Activated naive CD4-positive, alpha-beta T cell treated with anti-CD3 and anti-CD28 coated beads, Interleukin-2, amount 50 U/mL, for 24 hours (primary cell): ENCODE results near the gene ZNF281.
"Not testable (repeated sequence)": the region's sequence is repeated elsewhere in the genome, so short reads cannot be mapped to it uniquely, and the experiment has no call there.

ENCODE experiments used
- H3K27ac Mint-ChIP-seq: one replicate; pipeline ENCODE4 v1.8.0; 2021; ENCODE audit warnings: mild to moderate bottlenecking, mixed read lengths
- H3K27me3 Mint-ChIP-seq: one replicate; pipeline ENCODE4 v1.8.0; 2021; ENCODE audit warnings: mixed read lengths
- H3K36me3 Mint-ChIP-seq: one replicate; pipeline ENCODE4 v1.8.0; 2021; ENCODE audit warnings: mixed read lengths
- H3K4me1 Mint-ChIP-seq: one replicate; pipeline ENCODE4 v1.8.0; 2021; ENCODE audit warnings: mixed read lengths
- H3K4me3 Mint-ChIP-seq: one replicate; pipeline ENCODE4 v1.8.0; 2021; ENCODE audit warnings: mild to moderate bottlenecking, mixed read lengths
- H3K9me3 Mint-ChIP-seq: one replicate; pipeline ENCODE4 v1.8.0; 2021; ENCODE audit warnings: mixed read lengths

Gene ZNF281, protein sequence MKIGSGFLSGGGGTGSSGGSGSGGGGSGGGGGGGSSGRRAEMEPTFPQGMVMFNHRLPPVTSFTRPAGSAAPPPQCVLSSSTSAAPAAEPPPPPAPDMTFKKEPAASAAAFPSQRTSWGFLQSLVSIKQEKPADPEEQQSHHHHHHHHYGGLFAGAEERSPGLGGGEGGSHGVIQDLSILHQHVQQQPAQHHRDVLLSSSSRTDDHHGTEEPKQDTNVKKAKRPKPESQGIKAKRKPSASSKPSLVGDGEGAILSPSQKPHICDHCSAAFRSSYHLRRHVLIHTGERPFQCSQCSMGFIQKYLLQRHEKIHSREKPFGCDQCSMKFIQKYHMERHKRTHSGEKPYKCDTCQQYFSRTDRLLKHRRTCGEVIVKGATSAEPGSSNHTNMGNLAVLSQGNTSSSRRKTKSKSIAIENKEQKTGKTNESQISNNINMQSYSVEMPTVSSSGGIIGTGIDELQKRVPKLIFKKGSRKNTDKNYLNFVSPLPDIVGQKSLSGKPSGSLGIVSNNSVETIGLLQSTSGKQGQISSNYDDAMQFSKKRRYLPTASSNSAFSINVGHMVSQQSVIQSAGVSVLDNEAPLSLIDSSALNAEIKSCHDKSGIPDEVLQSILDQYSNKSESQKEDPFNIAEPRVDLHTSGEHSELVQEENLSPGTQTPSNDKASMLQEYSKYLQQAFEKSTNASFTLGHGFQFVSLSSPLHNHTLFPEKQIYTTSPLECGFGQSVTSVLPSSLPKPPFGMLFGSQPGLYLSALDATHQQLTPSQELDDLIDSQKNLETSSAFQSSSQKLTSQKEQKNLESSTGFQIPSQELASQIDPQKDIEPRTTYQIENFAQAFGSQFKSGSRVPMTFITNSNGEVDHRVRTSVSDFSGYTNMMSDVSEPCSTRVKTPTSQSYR

DNA sequence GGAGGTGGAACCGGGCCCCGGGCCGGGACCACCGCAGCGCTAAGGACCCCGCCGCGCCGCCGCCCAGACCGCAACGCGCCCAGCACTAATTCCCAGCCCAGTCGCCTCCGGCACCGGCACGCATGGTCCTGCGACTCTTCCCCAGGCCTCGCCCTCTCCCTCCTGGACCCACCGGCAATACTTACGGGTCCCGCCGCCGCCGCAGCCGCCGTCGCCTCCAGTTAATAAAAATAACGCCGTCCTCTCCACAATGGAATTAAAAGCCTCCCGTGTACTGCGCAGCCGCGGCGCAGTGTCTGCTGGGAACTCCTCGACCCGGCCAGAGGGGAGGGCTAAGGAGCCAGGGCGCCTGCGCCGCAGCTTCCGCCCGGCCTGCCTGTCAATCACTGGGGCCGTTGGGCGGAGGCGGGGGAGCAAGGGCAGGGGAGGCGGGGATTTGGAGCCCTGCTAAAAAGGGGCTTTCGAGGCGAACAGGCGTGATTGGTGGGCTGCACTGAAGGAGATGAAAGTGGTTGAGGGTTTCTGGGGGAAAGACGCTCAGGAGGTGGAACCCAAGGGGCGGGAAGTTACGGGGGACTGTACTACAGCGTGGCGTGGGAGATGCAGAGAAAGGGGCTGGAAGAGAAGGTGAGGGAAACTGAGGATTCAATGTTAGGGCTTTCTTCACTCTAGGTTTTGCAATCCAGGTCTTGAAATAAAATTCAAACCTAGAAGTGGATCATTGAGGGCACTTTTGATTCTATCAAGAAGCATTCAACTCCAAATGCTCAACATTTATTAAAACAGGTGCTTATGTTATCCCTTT is at the start of gene ZNF281:
Gene ZNF281 (minus strand): TSS at position 276 of the 805 bp plus-strand sequence. CDS start 331 bp downstream, outside the sequence.
- H3K4me1 Mint-ChIP-seq, result peaks cover 55% of the 10 kb centered on the region
- peaks cover 11% of the 10 kb centered on the region for H3K9me3 Mint-ChIP-seq
- H3K36me3 Mint-ChIP-seq, result peaks cover 29% of the 10 kb centered on the region
- H3K27me3 Mint-ChIP-seq, result no peaks in the 10 kb centered on the region
- H3K4me3 Mint-ChIP-seq, result peak within 1 kb of the TSS; percentile 99
- peak within 1 kb of the TSS; percentile 99 for H3K27ac Mint-ChIP-seq

DNA sequence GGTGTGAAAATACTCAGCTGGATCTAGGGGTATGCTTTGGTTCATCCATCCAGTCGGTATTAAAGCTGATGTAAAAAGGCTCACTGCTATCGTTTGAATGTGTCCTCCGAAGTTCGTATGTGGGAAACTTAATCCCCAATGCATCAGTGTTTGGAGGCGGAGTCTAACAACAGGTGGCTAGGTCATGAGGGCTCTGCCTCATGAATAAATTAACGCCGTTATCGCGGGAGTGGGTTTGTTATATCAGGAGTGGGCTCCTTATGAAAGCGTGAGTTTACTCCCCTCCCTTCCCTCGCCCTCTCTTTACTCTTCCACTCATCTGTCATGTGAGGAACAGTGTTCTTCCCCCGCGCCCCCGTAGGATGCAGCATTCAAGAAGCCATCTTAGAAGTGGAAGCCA is 48.9 kb upstream of the ZNF281 start:
- no peaks in the 10 kb centered on the region for H3K4me1 Mint-ChIP-seq
- H3K4me3 Mint-ChIP-seq, result no peak overlapping the region
- H3K27me3 Mint-ChIP-seq, result no peaks in the 10 kb centered on the region
- no peaks in the 10 kb centered on the region for H3K9me3 Mint-ChIP-seq
- H3K27ac Mint-ChIP-seq, result no peak overlapping the region
- H3K36me3 Mint-ChIP-seq, result no peaks in the 10 kb centered on the region

DNA sequence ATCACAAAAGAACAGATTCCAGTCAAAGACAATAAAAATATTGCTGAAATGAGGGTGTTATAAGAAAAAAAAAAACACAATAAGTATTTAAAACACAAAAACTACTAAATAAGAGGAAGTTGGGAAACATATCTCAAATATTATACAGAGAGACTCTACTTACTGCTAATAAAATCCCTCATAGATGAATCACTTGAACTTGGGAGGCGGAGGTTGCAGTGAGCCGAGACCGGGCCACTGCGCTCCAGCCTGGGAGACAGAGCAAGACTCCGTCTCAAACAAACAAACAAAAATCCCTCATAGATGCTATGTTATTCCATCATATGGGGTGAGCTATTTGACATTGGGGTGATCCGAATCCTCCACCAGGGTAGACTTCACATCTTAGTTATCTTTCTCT is 48.0 kb upstream of the ZNF281 start:
- no peaks in the 10 kb centered on the region for H3K4me1 Mint-ChIP-seq
- H3K27ac Mint-ChIP-seq, result no peak overlapping the region
- H3K36me3 Mint-ChIP-seq, result no peaks in the 10 kb centered on the region
- no peaks in the 10 kb centered on the region for H3K9me3 Mint-ChIP-seq
- H3K27me3 Mint-ChIP-seq, result no peaks in the 10 kb centered on the region
- no peak overlapping the region for H3K4me3 Mint-ChIP-seq

DNA sequence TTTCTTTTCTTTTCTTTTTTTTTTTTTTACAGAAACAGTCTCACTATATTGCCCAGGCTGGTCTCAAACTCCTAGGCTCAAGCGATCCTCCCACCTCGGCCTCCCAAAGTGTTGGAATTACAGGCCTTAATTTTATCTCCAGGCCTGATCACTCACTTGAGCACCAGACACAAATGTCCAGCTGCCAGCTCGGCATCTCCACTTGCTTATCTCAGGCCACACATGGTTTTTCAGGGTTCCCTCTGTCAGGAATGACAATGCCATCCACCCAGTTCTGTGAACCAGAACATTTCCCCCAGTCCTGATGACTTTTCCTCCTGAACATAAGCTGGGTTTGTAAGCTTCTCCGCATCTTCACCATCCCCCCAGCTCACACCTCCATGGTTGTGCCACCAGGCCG is 44.6 kb upstream of the ZNF281 start:
- Mint-ChIP-seq H3K4me1 (no peaks in the 10 kb centered on the region), H3K27ac (no peak overlapping the region), H3K9me3 (no peaks in the 10 kb centered on the region), H3K4me3 (no peak overlapping the region), H3K27me3 (no peaks in the 10 kb centered on the region), H3K36me3 (no peaks in the 10 kb centered on the region)

DNA sequence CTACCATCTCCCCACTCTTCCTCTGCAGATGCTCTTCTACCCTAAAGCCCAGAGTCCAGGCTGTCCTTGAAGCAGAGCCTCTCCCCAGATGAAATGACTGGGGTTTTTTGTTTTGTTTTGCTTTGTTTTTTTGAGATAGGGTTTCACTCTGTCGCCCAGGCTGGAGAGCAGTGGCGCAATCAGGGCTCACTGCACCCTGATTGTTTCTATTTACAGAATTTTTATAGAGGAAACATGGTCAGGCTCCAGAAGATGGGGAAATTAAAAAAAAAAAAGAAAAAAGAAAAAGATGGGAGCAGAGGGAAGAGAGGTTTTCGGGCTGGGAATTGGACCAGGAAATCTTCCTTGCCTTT is 43.7 kb upstream of the ZNF281 start:
- Mint-ChIP-seq H3K4me1 (no peaks in the 10 kb centered on the region), H3K4me3 (no peak overlapping the region), H3K36me3 (no peaks in the 10 kb centered on the region), H3K27me3 (no peaks in the 10 kb centered on the region), H3K9me3 (no peaks in the 10 kb centered on the region), H3K27ac (no peak overlapping the region)

DNA sequence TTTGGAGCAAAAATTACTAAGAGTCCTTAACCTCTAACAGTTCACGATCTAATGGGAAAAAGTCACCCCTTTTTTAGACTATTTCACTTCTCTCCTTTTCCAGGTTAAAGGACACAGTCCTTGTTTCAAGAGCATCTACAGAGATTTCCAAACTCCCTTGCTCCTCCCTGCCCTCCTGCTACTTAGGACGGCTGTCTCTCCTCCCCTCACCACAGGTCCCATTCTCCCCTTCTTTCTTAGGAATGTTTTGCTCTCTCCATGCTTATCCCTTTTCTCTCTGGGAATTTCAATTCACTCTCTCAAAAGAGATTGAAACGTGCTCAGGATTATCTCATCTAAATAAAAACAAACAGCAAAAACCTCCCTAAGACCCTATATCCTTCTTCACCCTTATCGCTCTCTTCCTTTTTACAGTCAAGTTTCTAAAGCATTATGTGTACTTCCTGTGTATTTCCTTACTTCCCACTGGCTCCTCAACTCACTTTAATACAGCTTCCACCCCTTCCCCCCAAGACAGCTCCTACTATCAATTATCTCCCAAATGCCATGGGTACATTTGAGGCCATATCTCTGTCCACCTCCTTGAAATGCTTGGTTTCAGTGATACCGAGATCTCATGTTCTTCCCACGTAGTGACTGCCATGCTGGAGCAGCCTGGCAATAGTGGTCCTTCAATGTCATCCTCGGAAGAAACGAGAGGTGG is 43.2 kb upstream of the ZNF281 start:
- Mint-ChIP-seq H3K27me3 (no peaks in the 10 kb centered on the region), H3K36me3 (no peaks in the 10 kb centered on the region), H3K9me3 (no peaks in the 10 kb centered on the region), H3K4me3 (no peak overlapping the region), H3K27ac (no peak overlapping the region), H3K4me1 (peaks cover 3% of the 10 kb centered on the region)

DNA sequence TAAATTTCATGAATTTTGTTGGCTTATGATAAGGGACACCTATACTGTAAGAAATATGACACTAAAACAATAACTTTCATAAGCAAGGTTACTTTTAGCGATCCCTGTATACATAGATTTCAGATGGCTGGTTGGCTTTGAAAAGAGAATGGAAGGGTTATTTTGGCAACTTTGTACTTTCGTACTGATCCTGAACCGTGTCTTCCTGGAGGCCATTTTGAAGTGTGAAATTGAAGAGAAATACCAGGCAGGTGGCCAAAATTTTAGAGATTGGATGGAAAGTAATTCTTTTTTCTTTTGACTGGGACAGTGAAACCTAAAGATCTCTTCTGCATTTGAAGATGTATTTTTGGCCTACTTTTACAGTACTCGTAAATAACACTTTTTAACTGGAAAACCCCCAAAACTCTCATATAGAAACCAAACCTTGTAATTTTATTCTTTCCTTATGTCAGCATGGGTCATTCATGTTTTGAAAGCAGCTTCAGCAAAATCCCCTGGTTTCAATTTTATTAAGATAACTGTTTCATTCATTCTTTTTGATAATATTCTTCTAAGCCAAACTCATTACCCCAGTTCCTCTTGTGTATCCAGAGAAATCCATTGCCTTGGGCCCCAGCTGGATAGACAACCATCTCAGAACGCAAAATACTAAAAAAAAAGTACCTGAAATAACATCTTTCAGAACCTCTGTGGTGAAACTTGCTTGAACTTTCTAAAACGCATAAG is 38.4 kb upstream of the ZNF281 start:
- Mint-ChIP-seq H3K4me1 (peaks cover 13% of the 10 kb centered on the region), H3K27me3 (no peaks in the 10 kb centered on the region), H3K36me3 (no peaks in the 10 kb centered on the region), H3K9me3 (no peaks in the 10 kb centered on the region), H3K27ac (peak overlapping the region; percentile 93), H3K4me3 (peak overlapping the region; percentile 5)

DNA sequence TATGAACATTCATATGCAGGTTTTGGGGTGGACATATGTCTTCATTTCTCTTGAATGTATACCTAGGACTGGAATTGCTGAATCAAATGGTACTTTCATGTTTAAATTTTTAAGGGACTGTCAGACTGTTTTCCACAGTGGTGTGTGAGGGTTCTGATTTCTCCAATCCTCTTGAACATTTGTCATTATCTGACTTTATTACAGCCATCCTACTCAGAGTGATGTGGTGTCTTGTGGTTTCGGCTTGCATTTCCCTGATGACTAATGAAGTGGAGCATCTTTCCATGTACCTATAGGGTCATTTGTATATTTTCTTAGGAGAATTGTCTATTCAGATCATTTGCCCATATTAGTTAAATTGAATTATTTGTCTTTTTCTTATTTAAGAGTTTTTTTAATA is 35.4 kb upstream of the ZNF281 start:
- Mint-ChIP-seq H3K4me3 (no peak overlapping the region), H3K27ac (peak overlapping the region; percentile 80), H3K9me3 (no peaks in the 10 kb centered on the region), H3K36me3 (no peaks in the 10 kb centered on the region), H3K27me3 (no peaks in the 10 kb centered on the region), H3K4me1 (peaks cover 13% of the 10 kb centered on the region)

DNA sequence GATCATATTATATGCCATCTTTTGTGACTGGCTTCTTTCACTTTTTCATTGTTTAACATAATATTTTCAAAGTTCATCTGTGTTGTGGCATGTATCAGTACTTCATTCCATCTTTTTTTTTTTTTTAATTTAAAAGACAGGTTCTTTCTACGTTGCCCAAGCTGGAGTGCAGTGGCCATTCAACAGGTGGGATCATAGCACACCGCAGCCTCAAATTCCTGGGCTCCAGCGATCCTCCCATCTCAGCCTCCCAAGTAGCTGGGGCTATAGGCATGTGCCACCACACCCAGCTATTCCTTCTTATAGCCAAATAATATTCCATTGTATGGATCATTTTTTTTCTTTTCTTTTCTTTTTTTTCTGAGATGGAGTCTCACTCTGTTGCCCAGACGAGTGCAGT is 34.6 kb upstream of the ZNF281 start:
- no peaks in the 10 kb centered on the region for H3K36me3 Mint-ChIP-seq
- peaks cover 13% of the 10 kb centered on the region for H3K4me1 Mint-ChIP-seq
- no peaks in the 10 kb centered on the region for H3K27me3 Mint-ChIP-seq
- no peaks in the 10 kb centered on the region for H3K9me3 Mint-ChIP-seq
- no peak overlapping the region for H3K4me3 Mint-ChIP-seq
- H3K27ac Mint-ChIP-seq, result no peak overlapping the region

DNA sequence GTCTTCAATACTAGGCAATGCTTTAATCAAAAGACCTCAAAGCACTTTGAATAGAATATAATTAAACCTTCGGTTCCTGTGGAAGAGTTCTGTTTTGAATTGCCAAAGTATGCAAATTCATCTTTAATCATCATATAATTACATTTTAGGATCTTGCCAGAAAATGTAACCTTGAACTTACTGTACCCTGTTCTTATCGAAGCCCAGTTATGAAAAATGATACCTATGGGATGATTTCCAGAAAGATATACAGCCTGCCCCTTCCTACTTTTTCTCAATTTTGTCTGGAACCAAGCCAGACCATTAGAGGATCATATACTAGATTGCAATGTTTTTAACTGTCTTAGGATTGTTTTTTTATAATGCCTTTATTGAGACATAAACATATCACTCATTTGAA is 34.0 kb upstream of the ZNF281 start:
- H3K36me3 Mint-ChIP-seq, result no peaks in the 10 kb centered on the region
- no peaks in the 10 kb centered on the region for H3K27me3 Mint-ChIP-seq
- H3K4me1 Mint-ChIP-seq, result peaks cover 13% of the 10 kb centered on the region
- H3K4me3 Mint-ChIP-seq, result no peak overlapping the region
- no peaks in the 10 kb centered on the region for H3K9me3 Mint-ChIP-seq
- H3K27ac Mint-ChIP-seq, result no peak overlapping the region

DNA sequence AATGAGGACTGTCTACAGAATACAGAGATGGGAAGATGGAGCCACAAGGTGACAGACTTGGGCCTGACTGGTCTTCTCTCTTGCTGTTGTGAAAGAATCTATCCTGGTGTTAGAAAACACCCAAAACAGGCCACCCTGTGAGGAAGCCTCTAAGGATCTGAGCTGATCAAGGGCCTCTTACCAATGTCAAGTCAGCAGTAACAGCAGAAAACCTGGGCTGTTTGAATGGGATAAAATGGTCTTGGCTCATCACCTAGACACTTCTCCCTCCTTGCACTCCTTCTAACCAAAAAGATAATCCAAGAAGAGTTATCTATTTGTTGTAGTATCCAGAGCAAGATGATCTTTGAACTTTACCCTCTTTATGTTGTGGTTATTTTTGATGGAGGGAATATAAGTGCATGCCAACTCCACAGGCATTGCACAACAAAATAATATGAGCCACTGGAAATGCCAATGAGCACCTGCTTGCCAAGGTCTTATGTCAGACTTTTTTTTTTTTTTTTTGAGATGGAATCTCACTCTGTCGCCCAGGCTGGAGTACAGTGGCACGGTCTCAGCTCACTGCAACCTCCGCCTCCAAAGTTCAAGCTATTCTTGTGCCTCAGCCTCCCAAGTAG is 32.8 kb upstream of the ZNF281 start:
- Mint-ChIP-seq H3K4me1 (peaks cover 10% of the 10 kb centered on the region), H3K9me3 (no peaks in the 10 kb centered on the region), H3K36me3 (no peaks in the 10 kb centered on the region), H3K27ac (no peak overlapping the region), H3K4me3 (no peak overlapping the region), H3K27me3 (no peaks in the 10 kb centered on the region)

DNA sequence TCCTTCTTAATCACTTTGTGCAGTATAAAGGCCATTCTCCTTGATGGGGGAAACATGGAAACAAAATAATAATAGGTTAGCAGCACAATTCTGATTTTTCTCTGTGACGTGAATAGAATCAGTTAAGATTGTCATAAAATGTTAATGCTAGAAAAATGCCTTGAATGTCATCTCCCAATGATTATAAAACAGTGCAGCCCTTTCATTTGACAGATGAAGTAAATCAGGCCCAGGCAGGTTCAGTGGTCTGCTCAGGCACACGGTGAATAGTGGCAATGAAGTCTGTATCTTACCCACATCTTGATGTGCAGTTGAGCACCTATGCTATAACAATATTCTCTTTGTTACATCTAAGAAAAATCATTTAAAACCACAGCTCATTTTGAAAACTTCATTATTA is 32.2 kb upstream of the ZNF281 start:
- Mint-ChIP-seq H3K9me3 (no peaks in the 10 kb centered on the region), H3K4me3 (no peak overlapping the region), H3K27ac (no peak overlapping the region)

DNA sequence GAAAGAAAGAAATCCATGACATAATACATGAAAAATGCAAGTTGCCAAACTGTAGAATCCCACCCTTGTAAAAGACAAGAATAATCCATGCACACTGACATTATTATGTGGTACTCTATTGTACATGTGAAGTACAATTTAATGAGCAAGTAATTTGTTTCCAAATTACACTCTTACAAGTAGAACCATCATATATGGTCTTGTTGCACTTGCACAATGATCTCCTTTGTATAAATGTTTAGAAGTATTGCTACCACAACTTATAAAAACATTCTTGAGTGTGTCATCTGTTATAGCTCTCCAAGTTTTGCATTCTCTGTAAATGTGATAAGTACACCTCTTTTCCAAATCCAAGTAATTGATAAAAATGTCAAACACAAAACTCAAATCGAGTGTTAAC is 29.1 kb upstream of the ZNF281 start:
- Mint-ChIP-seq H3K27me3 (no peaks in the 10 kb centered on the region), H3K27ac (no peak overlapping the region), H3K4me3 (no peak overlapping the region), H3K9me3 (no peaks in the 10 kb centered on the region), H3K4me1 (peaks cover 6% of the 10 kb centered on the region), H3K36me3 (no peaks in the 10 kb centered on the region)

More for the DNA sequence above, 32.2 kb upstream of the ZNF281 start:
- Mint-ChIP-seq H3K36me3 (no peaks in the 10 kb centered on the region), H3K27me3 (no peaks in the 10 kb centered on the region), H3K4me1 (peaks cover 11% of the 10 kb centered on the region)

DNA sequence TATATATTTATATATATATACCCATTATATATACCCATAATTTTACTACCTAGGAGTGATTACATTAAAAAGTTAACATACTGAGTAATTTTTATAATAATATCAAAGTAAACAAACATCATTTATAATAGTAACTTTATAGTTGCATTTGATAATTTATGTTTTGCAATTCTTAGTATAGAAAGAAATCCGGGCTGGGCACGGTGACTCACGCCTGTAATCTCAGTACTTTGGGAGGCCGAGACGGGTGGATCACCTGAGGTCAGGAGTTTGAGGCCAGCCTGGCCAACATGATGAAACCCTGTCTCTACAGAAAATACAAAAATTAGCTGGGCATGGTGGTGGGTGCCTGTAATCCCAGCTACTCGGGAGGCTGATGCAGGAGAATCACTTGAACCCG is 28.6 kb upstream of the ZNF281 start:
- not testable (repeated sequence) for H3K27me3 Mint-ChIP-seq, H3K27ac Mint-ChIP-seq, H3K36me3 Mint-ChIP-seq, H3K4me1 Mint-ChIP-seq, H3K9me3 Mint-ChIP-seq, H3K4me3 Mint-ChIP-seq
